Stimulated activated CD4-positive, alpha-beta T cell treated with anti-CD3 and anti-CD28 coated beads, Interleukin-15, amount 100 ng/mL, for 48 hours (primary cell): ENCODE measurements around the gene MAFB.

Source experiments
- DNase-seq, 2 donors: peaks; one replicate each; pipeline ENCODE4 v3.0.0-alpha.2; 2020; ENCODE audit warnings: low read depth in 2 of 2

MAFB gene

DNA sequence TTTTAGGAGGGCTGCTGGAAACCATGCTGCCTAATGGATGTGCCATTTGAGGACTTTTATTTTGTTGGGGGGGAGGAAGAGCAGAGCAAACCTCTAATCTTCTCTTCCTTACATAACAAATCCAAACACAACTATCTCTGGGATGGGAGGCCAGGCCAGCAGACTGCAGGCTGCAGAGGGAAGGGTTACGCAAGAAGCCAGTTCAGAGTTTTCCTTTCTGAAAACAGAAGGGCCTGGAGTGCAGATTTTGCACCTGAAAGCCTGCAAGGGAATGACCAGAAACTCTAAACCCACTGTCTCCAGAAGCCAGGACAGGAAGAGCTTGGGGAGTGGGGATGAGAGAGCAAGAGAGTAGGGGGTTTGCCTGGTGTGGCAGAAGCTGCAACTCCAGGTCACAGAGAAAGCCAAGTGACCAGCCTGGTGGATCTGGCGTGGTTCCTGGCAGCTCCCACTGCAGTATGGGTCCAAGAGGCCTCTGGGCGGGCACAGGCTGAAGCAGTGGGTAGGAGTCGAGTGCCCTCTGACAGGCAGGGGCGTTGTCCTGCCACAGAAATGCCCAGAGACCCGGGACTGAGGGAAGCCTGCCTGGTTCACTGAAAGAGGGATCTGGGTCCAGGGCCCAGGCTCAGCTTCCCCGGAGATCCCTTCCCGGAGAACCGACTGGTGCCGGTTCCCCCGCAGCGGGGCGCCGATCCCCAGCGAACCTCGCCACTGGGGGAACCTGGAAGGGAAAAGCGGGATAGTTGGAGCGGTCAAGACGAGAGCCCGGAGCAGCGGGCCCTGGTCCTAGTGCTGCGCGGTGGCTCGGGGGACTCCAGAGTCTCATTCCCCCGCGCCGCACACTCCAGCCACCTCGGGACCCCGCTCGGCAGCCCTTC, 6.7 kb downstream of the MAFB start:
- DNase-seq, result no peak

DNA sequence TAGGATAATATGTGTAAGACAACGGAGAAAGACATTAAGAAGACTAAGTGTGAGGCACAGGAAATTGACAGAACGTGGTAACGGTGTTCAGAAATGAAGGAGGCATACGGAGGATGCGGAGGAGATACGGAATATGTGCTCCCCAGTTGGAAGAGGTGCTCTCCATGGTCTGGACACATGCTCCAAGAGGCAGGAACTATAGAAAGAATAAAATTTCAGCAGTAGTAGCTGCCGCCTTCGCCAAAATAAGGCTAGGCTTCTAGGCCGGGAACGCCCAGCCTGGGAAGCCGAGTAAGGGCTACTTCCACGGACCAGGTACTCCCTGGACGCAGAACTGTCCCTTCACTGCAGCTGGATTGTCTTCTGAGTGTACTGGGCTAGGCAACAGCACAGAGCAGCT, 7.4 kb downstream of the MAFB start:
- DNase-seq, result no peak

DNA sequence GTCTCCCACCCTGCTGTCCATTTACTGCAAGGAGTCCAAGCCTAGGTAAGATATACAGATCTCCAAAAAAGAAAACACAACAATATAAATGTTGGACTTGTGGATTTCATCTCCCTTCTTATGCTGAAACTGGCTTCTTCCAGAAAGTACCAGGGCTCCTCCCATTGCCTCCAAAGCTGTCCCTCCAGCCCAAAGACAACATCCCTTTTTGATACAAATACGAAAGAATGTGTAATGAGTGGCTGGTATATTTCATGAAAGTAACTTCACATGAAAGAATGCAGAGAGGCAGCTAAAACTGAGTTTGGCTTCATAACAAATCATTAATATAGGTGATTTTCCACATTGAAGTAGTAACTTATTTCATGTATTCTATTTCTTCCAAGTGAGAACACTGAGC, 7.9 kb downstream of the MAFB start:
- no peak for DNase-seq

DNA sequence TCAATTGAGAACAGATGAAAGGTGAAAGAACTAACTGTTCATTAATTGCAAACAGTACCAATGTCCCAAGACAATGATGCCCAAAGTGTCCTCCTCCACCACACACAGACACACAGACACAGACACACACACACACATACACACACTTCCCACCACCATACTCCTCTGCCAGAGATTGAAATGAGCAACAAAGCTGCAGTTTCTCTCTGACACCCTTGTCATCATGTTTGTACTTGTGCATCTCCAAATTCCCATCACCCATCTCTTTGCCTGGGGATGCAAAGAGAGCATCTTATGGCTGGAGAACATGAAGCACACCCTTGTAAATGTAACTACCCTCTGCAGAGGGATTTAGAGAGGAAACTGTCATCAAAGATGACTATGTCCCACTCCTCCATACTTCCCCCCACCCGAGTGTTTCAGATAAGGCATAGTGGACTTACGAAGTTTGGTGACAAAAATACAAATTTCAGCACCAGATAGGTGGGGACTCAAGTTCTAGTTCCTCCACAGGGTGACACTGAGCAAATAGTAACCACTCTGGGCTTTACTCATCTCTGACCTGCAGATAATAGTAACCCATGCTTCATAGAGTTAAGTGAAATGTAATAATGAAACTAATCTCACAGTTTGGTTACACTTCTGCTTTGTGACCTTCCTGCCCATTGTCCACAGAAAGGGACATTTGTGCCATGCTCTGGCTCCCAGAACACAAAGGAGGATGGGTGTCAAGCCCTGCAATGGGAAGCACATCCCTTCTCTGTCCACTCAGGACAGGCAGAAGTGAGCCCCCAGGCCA, 8.7 kb downstream of the MAFB start:
- no peak for DNase-seq

DNA sequence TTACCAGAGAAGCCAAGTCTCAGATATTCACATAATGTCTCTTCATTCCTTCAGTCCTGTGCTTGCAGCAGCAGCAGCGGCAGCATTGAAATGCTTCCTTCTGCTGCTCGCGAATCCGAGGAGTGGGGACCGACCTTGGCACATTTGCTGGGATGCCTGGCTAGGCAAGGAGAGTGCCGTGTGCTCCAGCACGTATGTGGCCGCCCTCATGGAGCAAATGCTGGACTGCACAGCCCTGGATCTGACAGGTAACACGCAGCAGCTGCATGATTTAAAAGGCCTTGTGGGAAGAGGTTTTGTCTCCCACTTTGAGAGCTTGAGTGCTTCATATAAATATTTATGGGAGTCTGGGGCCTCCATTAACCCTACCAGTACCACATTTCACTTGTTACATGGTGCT, 9.9 kb downstream of the MAFB start:
- DNase-seq, result no peak

DNA sequence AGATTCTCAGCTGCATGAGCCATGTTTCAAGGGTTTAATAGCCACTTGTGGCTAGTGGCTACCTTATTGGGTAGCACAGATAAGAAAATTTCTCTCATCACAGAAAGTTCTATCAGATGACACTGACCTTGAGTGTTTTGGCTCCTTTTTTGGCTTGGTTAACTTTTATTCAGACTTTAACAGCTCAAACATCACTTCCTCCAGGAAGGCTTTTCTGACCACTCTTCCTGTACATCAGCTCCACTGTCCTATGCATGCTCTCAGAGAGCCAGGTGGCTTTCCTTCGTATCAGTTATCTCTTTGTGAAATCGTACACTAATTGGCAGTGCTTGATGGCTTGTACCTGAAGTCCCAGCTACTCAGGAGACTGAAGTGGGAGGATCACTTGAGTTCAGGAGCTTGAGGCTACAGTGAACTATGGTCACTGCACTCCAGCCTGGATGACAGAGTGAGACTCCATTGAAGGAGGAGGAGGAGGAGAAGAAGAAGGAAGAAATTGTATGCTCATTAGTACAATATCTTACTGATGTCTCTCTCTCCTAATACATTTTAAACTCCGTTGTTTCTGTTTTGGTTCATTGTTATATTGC, 10.7 kb downstream of the MAFB start:
- DNase-seq, result no peak

DNA sequence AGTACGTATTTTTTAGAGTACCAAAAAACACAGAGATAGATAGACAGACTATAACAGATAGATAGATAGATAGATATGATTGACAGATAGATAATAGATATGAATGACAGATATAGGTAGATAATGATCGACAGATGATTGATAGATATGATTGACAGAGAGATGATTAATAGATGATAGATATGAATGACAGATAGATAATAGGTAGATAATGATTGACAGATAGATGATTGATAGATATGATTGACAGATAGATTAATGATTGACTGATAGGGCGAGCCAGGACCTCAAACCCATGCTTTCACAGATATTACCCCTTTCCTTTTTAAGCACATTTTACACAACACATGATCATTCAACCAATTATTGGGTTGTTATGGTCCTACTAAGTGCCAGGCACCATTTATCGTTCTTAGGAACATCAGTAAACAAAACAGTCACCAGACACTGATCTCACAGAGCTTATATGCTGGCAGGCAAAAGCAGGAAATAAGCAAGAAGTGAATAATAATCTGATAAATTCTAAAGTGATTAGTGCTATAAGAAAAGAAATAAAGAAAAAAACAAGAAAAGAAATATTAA, 11.6 kb downstream of the MAFB start:
- DNase-seq, result no peak

DNA sequence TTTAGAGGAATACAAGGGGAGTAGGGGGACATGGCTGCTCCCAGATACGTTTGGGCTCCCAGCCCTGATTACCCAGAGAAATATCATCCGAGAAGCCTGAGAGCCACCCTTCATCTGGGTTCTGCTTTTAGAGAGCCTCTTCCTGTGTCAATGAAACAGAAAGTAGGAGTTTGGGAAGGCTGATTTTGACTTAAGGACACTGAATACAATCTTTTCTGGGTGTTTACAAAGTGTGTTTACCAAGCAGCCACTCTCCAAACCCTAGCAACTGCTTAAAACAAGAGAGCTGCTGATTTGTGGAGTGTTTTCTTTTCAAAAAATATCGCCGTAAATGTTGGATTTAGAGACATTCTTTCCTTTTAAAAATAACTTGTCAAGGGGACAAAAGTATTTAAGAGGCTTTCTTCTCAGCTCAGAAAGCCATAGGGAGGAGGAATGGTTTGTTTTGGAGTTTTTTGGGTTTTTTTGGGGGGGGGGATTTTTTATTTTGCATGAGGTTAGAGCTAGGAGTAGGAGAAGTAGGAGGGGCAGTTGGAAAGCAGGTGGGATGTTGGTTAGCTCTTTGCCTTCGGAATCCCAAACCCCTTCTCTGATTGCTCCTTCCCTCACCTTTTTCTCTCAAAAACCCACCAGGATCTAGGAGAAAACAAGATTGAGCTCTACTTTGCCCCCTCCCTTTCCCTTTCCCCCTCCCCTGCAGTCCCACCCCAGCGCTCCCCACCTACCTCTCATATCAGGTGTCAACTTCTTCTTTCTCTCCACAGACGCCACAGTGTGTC, 12.4 kb downstream of the MAFB start:
- no peak for DNase-seq

DNA sequence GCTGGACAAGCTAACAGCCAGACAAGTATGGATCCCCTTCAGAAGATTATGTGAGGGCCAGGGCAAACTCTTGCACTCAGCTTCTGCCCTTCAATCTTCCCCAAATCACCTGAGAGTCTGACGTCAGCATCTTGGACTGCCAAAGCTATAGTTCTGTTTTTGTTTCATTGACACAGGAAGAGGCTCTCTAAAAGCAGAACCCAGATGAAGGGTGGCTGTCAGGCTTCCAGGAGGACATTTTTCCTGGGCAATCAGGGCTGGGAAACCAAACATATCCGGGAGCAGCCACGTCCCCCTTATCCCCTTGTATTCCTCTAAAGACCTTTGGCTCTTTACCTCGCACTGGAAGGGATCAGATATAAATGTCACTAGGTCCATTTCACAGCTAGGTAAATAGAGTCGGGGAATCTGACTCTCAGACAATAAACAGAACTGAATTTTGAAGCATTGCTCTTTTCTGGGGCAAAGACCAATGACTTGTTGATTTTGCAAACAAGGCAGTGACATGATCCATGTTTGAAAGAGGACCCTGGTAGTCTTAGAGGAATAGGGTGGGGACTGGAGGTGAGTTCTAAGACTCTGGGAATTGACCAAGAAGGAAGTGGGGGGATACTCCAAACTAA, 13.3 kb downstream of the MAFB start:
- DNase-seq, result no peak

DNA sequence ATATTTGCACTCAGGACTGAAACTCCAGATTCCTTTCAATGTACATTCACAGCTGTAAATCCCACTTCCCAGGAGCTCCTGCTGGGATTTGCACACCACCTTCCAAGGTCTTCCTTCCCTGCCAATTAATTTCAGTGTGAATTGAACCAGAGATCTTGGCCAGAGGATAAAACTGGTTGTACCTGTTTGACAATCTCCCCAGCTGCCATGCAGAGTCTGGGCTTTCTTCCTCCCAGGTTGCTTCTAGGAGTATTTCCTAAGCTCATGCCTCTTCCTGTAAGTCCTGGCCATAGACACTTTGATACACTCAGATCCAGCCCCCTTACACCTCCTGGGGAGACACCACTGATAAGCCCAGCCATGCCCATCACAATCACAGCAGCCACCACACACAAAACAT, 15.6 kb downstream of the MAFB start:
- DNase-seq, result no peak

DNA sequence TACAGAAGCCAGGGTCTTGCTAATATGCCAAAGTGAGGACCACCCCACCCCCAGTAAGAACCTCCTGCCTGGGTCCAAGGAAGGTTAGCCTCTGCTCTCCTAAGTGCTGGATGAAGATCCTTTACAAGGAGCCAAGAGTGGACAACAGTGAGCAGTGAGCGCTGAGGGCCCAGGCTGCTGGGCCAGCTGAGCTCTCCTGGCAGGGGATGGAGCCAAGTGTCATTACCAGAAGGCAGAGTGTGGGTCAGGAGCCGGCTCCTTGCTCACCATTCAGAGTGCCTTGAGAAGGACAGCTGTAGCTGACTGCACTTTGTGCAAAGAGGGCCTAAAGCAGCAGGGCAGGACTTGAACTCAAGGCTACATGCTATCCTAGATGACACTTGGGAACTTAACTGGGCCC, 16.9 kb downstream of the MAFB start:
- no peak for DNase-seq

DNA sequence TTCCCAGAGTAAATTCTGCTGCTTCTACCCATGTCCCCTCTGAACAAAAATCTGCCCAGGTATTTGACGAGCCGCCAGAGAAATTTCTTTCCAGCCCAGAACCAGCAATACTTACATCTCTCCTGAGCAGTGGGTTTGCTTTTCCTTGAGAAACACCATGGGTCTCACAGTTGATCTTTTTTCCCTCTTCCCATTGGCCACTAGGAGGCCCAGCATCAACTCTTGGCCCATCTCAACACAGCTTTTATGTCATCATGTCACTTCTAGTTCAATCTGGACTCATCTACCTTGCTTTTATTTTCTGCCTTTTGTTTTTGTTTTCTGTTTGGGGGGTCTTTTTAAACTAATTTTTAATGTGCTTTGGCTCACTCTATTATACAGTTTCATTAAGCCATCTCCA, 18.8 kb downstream of the MAFB start:
- no peak for DNase-seq

DNA sequence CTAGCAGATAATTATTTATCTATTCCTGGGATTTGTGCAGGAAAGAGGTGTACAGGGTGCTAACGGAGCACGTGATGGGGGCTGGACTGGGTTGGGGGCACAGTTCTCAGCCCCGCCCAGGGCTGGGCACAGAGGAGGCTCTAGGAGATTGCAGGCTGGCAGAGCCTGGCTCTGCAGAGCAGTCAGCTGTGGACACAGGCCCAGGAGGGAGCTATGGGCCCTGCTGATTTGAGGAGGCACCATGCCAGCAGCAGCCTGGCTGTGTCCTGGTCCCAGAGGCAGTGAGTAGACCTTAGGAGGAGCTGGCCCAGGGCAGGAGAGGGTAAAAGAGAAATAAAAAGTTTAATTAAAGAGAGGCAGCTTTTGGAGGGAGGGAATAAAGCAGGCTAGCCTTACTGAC, 19.3 kb downstream of the MAFB start:
- no peak for DNase-seq

DNA sequence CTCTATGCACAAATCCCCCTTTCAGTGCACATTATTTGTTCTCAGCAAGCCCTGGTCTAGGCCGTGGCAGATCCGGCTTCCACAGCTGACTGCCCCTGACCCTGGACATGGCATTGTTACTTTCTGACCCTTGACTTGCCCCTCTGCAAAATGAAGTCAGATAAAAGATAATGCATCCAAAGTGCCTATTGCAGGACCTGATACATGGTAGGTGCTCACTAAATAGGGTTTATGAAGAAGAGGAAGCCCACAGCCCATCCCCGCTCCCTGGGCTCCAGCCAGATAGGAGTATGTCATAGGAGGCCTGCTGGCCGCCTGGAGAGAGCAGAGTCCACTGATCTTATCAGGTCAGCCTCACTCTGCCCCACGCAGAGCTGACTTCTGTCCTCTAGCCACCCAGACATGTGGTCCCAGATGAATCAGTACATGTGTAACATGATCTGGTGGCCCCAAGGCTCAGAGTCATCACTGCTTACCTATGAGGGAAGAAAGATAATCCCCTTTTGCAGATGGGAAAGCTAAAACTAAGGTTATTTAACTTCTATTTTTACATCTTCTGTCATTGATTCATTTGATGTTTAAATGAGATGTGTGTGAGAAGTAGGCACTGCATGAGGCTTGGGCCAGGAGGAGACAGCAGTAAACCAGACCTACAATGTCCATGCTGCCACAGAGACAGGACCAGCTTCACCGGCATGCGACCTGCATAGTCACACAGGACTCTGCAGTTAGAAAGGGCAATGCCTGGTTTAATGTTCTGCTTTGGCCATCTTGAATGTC, 20.4 kb downstream of the MAFB start:
- DNase-seq, result no peak

DNA sequence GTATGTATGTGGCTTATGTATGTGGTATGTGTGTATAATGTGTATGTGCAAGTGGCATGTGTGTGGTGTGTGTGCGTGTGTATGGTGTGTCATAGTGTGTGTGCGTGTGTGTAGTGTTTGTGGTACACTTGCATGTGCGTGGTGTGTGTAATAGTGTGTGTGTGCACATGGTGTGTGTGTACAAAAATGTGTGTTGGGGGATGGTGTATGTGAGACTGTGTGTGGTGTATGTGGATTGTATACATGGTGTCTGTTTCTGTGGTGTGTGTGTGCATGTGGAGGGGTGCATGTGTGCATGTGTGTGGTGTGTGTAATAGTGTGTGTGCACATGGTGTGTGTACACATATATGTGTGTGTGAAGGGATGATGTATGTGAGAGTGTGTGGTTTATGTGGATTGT, 21.5 kb downstream of the MAFB start:
- DNase-seq, result no peak

DNA sequence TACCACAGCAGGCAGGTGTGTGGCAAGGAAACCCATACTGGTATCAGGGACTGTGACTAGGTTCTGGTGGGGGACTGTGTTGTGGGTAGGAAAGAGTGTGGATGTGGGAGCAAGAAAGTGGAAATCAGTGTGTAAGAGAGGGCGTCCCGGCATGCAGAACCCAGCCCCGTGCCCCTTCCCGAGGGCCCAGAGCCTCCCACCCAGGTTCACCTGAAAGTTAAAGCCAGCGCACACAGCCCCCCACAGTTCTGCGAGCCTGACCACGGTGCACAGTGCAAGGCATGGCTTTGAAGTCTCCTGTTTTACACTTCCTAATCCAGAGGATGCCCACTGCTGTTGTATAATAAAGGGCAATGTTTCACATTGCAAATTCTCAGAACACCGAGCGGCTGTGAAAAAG, 22.7 kb downstream of the MAFB start:
- DNase-seq, result no peak

DNA sequence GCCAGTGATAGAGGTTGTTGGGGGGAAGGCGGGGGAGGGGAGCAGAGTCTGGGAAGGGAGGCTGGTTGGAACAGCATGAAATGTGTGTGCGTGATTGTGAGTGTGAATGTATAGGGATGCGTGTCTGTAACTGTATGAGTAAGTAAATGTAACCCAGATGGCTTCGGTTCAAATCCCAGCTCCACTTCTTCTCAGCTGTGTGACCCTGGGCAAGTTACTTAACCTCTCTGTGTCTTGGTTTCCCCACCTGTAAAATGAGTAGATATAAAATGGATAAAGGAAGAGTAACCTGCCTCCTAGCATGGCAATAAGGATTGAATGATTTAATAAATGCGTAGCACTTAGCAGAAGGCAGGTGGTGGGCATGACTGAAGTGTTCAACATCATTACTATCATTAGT, 24.1 kb downstream of the MAFB start:
- DNase-seq, result no peak

DNA sequence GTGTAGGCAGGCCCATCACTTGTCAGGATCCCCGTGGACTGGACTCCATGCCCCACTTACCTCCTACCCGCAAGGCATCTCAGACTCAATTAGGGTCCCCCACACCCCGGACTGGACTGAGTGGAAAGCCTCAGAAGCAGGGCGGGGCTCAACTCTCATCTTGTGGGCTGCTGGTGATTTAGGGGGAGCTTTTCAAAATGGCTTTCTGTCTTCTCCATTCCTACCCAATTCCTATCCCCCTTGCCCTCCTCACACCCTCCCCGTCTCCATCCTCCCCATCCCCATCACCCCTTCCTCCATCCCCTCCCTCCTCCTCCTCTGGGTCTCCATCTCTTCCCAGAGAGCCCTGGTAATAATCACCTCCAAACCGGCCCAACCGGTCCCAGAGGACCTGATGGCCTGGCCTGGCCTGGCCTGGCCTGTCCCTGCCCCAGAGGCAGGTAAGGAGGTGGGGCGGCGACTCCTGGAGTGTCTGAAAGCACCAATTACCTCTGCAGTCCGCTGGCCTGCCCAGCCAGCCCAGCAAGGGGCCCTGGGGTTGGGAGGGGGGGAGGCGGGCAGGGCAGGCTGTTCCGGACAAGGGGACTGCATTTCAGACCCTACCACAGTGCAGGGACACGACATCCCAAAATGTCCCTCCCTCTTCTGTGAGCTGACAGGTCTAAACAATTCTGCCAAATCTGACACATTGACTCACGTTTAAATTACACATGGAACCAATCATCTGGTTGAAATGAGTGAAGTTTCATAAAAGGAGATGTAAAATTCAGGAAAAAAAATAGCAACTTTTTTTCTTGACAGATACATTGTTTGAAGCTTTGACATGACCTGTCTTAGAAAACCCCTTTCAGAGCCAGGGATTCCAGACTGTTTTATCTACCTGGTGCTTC, 24.8 kb downstream of the MAFB start:
- no peak for DNase-seq

DNA sequence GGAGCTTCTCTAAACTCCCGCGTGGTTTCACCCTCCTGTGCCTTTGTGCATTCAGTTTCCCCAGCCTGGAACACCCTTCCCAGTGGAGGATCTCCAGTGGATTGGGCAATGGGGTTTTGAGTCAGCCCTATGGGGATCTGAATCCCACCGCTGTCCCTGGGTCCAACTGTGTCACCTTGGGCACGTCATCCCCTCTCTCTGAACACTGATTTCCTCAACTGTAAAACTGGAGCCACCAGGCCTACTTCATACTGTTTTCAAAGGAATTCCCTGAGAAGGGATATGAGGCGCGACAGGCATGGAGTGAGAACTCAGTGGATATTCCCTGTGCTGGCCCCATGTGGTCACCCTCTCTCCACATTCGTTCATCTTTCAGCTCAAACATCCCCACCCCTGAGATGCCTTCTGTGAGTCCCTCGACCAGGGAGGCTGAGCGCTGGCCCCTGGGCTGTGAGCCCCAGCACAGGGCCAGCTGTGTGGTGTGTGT, 25.7 kb downstream of the MAFB start:
- no peak for DNase-seq
